Adrenal gland (tissue), 12 donors: ENCODE data around the gene TRAF4. TPM values are rescaled to one million over a fixed set of nuclear protein-coding genes. Genes with fewer than 3 reads are reported as not detected.

Source experiments
- DNase-seq, 7 donors: peaks; one replicate each; pipeline ENCODE4 v3.0.0-alpha.2; 2019 to 2020
- H3K27ac ChIP-seq, 5 donors: fragments of 200-600 bp; sonication (generic) in 4 of 5; 1 replicate in 3 of 5; 2 replicates in 2 of 5; pipeline versions ENCODE4 v1.5.1 to v1.8.0; 2016 to 2020; ENCODE audit warnings: mild to moderate bottlenecking in 1 of 5
- H3K27me3 ChIP-seq: fragments of 200-600 bp; 2 replicates; pipeline ENCODE4 v1.8.0; 2021
- H3K36me3 ChIP-seq, 2 donors: fragments of 200-600 bp; replicated peaks in 1 of 2; 1 replicate in 1 of 2; 2 replicates in 1 of 2; pipeline versions ENCODE4 v1.5.1 to v1.8.0; 2018 to 2022
- H3K4me1 ChIP-seq, 2 donors: fragments of 200-600 bp; replicated peaks in 1 of 2; 1 replicate in 1 of 2; 2 replicates in 1 of 2; pipeline versions ENCODE4 v1.5.1 to v1.8.0; 2018 to 2021
- H3K4me3 ChIP-seq, 4 donors: fragments of 200-600 bp; sonication (generic) in 3 of 4; one replicate each; pipeline ENCODE4 v1.5.1; 2016 to 2018
- H3K9me3 ChIP-seq, 3 donors: fragments of 200-600 bp; sonication (generic) in 1 of 3; replicated peaks in 1 of 3; 1 replicate in 2 of 3; 2 replicates in 1 of 3; pipeline versions ENCODE4 v1.5.1 to v1.8.0; 2016 to 2021
- POLR2A ChIP-seq, 2 donors: fragments of 450-650 bp; IDR thresholded peaks; one replicate each; pipeline ENCODE4 v1.6.1; 2017; ENCODE audit warnings: antibody characterized with exemption in 2 of 2, mild to moderate bottlenecking in 2 of 2, moderate library complexity in 1 of 2
- WGBS, 4 donors: extraction: QIAGEN DNeasy Blood & Tissue Kit in 2 of 4; methylation state at CpG; one replicate each; pipeline versions ENCODE4 v1.1.5 to v1.1.7; 2013 to 2017; 5-methylcytosine and 5-hydroxymethylcytosine counted together
- intact Hi-C, 2 donors: fragments of 100-400 bp; cut with DNase I; formaldehyde crosslinking; loops; one replicate each; pipeline versions ENCODE4 v1.14.1 to v1.15.0; 2022 to 2023
- polyA plus RNA-seq, 3 donors: library from polyadenylated mRNA; stranded (reverse); fragments of 200-250 nt in 2 of 3; fragments of 350-450 nt in 1 of 3; fragmentation: Illumina TruSeq in 1 of 3; extraction: RNeasy Lipid Tissue Mini Kit (QIAGEN cat#74804) in 1 of 3; gene quantifications; one replicate each; pipeline ENCODE4 v1.2.3, GENCODE V29; 2013 to 2014
- total RNA-seq, 9 donors: library from RNA; depleted of rRNA in 4 of 9; stranded (reverse); fragments of >200 nt in 4 of 9; fragments of 120-200 nt in 1 of 9; fragmentation: NEBNext Ultra II Directional in 1 of 9; extraction: Animal tissue kit (Norgen Biotek cat#: 25700) in 1 of 9; gene quantifications; one replicate each; pipeline versions ENCODE4 v1.1.0 to v1.2.4, GENCODE V29; 2013 to 2023
- TF ChIP-seq, protein P1 (sequence below), 6 experiments: fragments of 450-650 bp in 4 of 6; fragments of 200-600 bp in 2 of 6; sonication (generic) in 1 of 6; IDR thresholded peaks; 1 replicate in 5 of 6; 2 replicates in 1 of 6; pipeline versions ENCODE4 v1.5.1 to v1.8.0; 2016 to 2021; ENCODE audit warnings: antibody characterized with exemption in 6 of 6, mild to moderate bottlenecking in 2 of 6, moderate library complexity in 1 of 6
- donor health status: healthy with polysubstance abuse.
- donor health status: Bipolar disorder and iron deficiency.
- donor health status: DM: yes; HTN: yes; CAD: no.
- donor health status: DM: no; HTN: no; CAD: no.
- donor health status: DM: no; HTN: no; CAD: no.
- donor health status: DM: yes; HTN: yes; CAD: no.

The TRAF4 gene
- total and polyA plus RNA-seq, 12 donors = 8.2 to 50.5 (median 22.1) TPM

- H3K27ac ChIP-seq = peak overlapping the region; percentile 43 to 98 (median 87)
- intact Hi-C loops = loop anchor here in 1 of 2 donors (2.0 kb wide), 1 partner anchor 17 kb away; the partner anchor contains the start of gene NEK8
- no peaks in the 10 kb centered on the region for H3K27me3 ChIP-seq
- H3K4me3 ChIP-seq = peak overlapping the region in 1 of 4 donors; percentile 93
- no peaks in the 10 kb centered on the region for H3K9me3 ChIP-seq
- DNase-seq = peak; percentile 52 to 89 (median 84)
- TF ChIP-seq, protein P1, sequence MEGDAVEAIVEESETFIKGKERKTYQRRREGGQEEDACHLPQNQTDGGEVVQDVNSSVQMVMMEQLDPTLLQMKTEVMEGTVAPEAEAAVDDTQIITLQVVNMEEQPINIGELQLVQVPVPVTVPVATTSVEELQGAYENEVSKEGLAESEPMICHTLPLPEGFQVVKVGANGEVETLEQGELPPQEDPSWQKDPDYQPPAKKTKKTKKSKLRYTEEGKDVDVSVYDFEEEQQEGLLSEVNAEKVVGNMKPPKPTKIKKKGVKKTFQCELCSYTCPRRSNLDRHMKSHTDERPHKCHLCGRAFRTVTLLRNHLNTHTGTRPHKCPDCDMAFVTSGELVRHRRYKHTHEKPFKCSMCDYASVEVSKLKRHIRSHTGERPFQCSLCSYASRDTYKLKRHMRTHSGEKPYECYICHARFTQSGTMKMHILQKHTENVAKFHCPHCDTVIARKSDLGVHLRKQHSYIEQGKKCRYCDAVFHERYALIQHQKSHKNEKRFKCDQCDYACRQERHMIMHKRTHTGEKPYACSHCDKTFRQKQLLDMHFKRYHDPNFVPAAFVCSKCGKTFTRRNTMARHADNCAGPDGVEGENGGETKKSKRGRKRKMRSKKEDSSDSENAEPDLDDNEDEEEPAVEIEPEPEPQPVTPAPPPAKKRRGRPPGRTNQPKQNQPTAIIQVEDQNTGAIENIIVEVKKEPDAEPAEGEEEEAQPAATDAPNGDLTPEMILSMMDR (IDR thresholded peaks at IDR 0.05) = no peak
- no peak for TF ChIP-seq POLR2A (IDR thresholded peaks at IDR 0.05)
- H3K4me1 ChIP-seq = peaks cover 47 to 57% of the 10 kb centered on the region in 2 donors
- H3K36me3 ChIP-seq = peaks cover 0 to 25% of the 10 kb centered on the region in 2 donors
- WGBS, 4 donors = 53 to 79% (median 59%) methylated on average over 3 to 4 of the region's 4 CpGs
These were observed 2.1 kb downstream of the TRAF4 start for GRCh38 chr17:28745786-28746411.

DNA sequence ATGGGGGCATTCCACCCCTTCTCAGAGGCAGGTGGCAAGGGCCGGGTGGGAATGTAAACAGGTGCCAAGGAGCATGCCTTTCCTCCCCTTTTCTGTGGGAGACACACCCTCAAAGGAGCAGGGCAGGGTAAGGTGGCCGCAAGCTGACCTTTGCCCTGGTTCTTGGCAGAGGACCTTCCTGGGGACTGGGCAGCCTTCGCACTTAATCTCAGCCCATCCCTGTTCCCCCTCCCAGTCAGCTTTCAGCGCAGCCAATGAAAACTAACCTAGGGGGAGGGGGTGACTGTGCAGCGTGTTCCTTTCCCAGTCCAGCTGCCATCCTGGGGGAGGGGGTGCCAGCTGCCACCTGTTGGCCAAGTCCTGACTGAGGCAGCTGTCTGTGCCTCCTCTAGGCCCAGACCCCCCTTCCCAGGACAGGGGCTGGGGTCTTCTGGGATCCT lies 2.8 kb downstream of the TRAF4 start:
- 12 to 35% (median 23%) methylated on average over 4 to 5 of the region's 5 CpGs for WGBS, 4 donors
- Histone ChIP-seq H3K4me3 (no peak overlapping the region), H3K4me1 (peaks cover 47 to 57% of the 10 kb centered on the region in 2 donors), H3K27me3 (no peaks in the 10 kb centered on the region), H3K27ac (peak overlapping the region in 4 of 5 donors; percentile 79 to 98 (median 90)), H3K36me3 (peaks cover 0 to 25% of the 10 kb centered on the region in 2 donors), H3K9me3 (no peaks in the 10 kb centered on the region)
- TF ChIP-seq POLR2A (IDR thresholded peaks at IDR 0.05) = no peak
- TF ChIP-seq, protein P1 (IDR thresholded peaks at IDR 0.05) = no peak
- peak in 5 of 7 donors; percentile 53 to 82 (median 69) for DNase-seq
- intact Hi-C loops = loop anchor here in 1 of 2 donors (2.0 kb wide), 1 partner anchor 18 kb away; the partner anchor contains the start of gene NEK8

DNA sequence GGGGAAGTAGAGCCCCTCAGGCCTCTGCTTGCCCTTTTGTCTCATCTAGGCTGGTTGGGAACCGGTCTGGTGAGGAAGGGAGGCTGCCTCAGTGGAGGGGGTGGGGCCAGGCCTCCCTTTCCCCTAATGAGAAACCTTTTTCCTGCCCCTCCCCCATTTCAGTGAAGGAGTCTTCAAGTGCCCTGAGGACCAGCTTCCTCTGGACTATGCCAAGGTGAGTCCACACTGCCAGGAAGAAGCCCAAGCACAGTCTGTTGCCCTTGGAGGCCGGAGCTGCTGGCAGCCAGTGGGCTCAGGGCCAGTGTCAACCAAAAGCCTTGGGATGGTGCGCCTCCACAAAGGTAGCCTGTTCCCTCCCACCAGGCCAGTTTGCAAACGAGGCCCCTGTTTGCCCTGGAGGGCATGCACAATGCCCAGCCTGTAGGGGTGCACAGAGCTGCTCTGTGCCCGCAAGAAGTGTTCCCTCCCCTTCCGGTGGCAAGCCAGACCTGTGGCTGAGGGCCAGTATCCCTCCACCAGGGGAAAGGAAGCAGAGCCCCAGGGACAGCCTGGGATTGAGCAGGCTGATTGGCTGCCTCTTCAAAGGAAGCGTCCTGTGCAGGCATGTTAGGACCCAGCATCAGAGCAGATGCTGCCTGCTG lies 3.4 kb downstream of the TRAF4 start:
- intact Hi-C loops = loop anchor here in 1 of 2 donors (2.0 kb wide), 1 partner anchor 18 kb away; the partner anchor contains the start of gene NEK8
- H3K4me3 ChIP-seq = no peak overlapping the region
- peak overlapping the region in 4 of 5 donors; percentile 79 to 98 (median 90) for H3K27ac ChIP-seq

More for the DNA sequence above, 3.4 kb downstream of the TRAF4 start:
- TF ChIP-seq, protein P1 (IDR thresholded peaks at IDR 0.05) = peak in 1 of 6 experiments; percentile 21
- TF ChIP-seq POLR2A (IDR thresholded peaks at IDR 0.05) = no peak
- peaks cover 0 to 25% of the 10 kb centered on the region in 2 donors for H3K36me3 ChIP-seq
- peak in 5 of 7 donors; percentile 53 to 74 (median 68) for DNase-seq
- H3K27me3 ChIP-seq = no peaks in the 10 kb centered on the region
- 23 to 34% (median 26%) methylated on average over 4 to 7 of the region's 7 CpGs; no CpG with 5 or more reads in 1 of the 4 donors for WGBS, 4 donors
- peaks cover 47 to 57% of the 10 kb centered on the region in 2 donors for H3K4me1 ChIP-seq
- H3K9me3 ChIP-seq = no peaks in the 10 kb centered on the region
